Naive thymus-derived CD8-positive, alpha-beta T cell (primary cell): ENCODE measurements around the gene PCNT. TPM values are rescaled to one million over a fixed set of nuclear protein-coding genes. Genes with fewer than 3 reads are reported as not detected.

Experiments used
- ATAC-seq, 2 donors: fragments of 150-1000 bp; cut with Tn5 transposase in 1 of 2; sonication (Bioruptor Pico), chemical (Tn5 transposase) in 1 of 2; 1 replicate in 1 of 2; 2 replicates in 1 of 2; pipeline ENCODE4 v1.10.0; 2021; ENCODE audit warnings: mild to moderate bottlenecking in 2 of 2, moderate library complexity in 2 of 2
- POLR2A ChIA-PET: fragments of 350-600 bp; sonication (Branson Sonifier 250); formaldehyde crosslinking; loops from one replicate; lab custom pipeline; 2021; ENCODE audit warnings: antibody characterized with exemption; lab: Charles Lee
- DNase-seq, 10 donors: peaks; one replicate each; pipeline versions ENCODE4 v3.0.0 to v3.0.0-alpha.2; 2020 to 2022
- H3K27ac Mint-ChIP-seq, 10 donors: one replicate each; pipeline ENCODE4 v1.8.0; 2020 to 2022; ENCODE audit warnings: mild to moderate bottlenecking in 10 of 10, mixed read lengths in 10 of 10, moderate library complexity in 4 of 10, inconsistent platforms in 1 of 10
- H3K27me3 Mint-ChIP-seq, 5 donors: one replicate each; pipeline ENCODE4 v1.8.0; 2021 to 2022; ENCODE audit warnings: mixed read lengths in 5 of 5
- H3K36me3 Mint-ChIP-seq, 3 donors: one replicate each; pipeline ENCODE4 v1.8.0; 2020 to 2022; ENCODE audit warnings: mixed read lengths in 3 of 3, mild to moderate bottlenecking in 2 of 3, inconsistent platforms in 1 of 3
- H3K4me1 Mint-ChIP-seq, 4 donors: one replicate each; pipeline ENCODE4 v1.8.0; 2021 to 2022; ENCODE audit warnings: mixed read lengths in 4 of 4
- H3K4me3 Mint-ChIP-seq, 10 donors: one replicate each; pipeline ENCODE4 v1.8.0; 2020 to 2022; ENCODE audit warnings: mild to moderate bottlenecking in 10 of 10, mixed read lengths in 10 of 10, moderate library complexity in 6 of 10, inconsistent platforms in 1 of 10
- H3K9me3 Mint-ChIP-seq, 9 donors: one replicate each; pipeline ENCODE4 v1.8.0; 2020 to 2022; ENCODE audit warnings: mixed read lengths in 9 of 9, mild to moderate bottlenecking in 3 of 9, inconsistent platforms in 1 of 9, moderate library complexity in 1 of 9
- polyA plus RNA-seq, 3 donors: library from polyadenylated mRNA; unstranded; fragments of 300-500 nt; fragmentation: Illumina TruSeq; gene quantifications; one replicate each; pipeline ENCODE4 v1.2.3, GENCODE V29; 2021
- total RNA-seq, 8 experiments: library from RNA in 2 of 8; stranded (reverse) in 2 of 8; gene quantifications; one replicate each; pipeline ENCODE4 v1.2.3 and lab custom pipeline; 2021 to 2026

The PCNT gene
- total and polyA plus RNA-seq, 5 experiments from 2014 or later = 17.2 to 86.2 (median 37.4) TPM

DNA sequence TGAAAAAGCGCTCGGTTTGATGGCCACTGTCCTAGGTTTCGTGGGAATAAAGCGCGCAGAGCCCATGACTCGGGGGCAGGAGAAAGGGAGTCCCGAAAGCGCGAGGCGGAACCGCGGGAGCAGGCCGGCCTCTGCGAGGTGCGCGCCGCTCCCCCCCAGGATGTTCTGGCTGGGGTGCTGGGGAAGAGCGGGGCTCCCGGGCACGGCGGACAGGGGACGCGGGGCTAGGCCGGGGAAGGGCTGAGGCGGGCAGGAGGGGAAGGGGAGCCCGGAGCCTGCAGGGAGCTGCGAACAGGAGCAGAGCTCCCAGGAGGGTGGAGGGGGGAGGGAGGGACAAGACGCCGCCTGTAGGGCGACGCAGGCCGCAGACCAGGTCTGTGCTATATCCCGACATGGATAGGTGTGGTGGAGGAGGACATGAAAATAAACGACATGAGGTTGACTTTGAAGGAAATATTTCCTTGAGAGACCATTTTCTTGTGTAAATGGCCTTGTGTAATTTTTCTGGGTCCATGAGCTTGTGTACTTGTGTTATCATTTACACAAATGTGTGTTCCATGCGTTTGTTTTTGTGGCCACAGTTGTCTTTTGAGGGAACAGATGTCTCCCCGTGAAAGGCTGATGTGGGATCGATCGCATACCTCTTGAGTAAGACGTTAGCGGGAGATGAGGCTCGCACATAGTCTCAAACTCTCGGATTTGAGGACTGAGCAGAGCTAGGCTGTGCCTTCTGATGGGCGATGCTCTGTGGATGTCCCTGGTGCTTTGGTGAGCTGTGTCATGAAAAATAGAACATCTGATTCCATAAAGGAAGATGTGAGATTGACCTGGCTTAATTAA, 1.3 kb downstream of the PCNT start:
- peaks cover 9 to 38% (median 32%) of the 10 kb centered on the region in 4 donors for H3K4me1 Mint-ChIP-seq
- no peaks in the 10 kb centered on the region for H3K9me3 Mint-ChIP-seq
- POLR2A ChIA-PET = interaction anchor here (0.6 to 2.0 kb wide), 6 partner anchors 40 to 211 kb away, joined by 3 to 7 read pairs (median 5); partner anchors contain the start of genes DIP2A and MCM3AP
- peaks cover 0 to 34% (median 8%) of the 10 kb centered on the region in 3 donors for H3K36me3 Mint-ChIP-seq
- DNase-seq = peak in 5 of 10 donors; percentile 19 to 32 (median 28)
- peak overlapping the region; percentile 77 to 98 (median 82) for H3K4me3 Mint-ChIP-seq
- peak in 1 of 2 donors; percentile 7 for ATAC-seq
- no peaks in the 10 kb centered on the region for H3K27me3 Mint-ChIP-seq
- peak overlapping the region in 9 of 10 donors; percentile 61 to 90 (median 70) for H3K27ac Mint-ChIP-seq

DNA sequence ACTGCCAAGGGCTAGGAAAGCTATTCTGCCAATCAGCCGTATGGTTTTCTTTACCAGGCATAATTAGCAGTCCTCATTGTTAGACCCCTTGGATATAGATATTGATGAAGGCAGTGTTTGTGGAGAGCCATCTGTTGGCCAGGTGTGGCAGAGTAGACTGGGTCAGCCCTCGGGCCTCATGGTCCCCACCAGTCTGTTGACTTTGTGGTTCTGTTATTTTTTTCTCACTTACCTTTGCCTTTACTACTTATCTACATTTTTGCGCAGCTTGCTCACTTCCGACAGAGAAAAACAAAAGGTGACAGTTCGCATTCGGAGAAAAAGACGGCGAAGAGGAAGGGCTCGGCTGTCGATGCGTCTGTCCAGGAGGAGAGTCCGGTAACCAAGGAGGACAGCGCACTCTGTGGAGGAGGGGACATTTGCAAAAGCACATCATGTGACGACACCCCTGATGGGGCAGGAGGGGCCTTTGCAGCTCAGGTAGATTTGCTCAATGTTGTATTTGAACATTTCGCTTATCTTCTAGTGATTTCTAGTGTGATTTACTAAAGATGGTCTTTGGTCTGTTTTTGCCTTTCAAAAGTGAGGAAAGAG, 2.3 kb downstream of the PCNT start:
- H3K4me1 Mint-ChIP-seq = peaks cover 12 to 32% (median 31%) of the 10 kb centered on the region in 4 donors
- DNase-seq = no peak
- peaks cover 0 to 42% (median 8%) of the 10 kb centered on the region in 3 donors for H3K36me3 Mint-ChIP-seq
- H3K4me3 Mint-ChIP-seq = peak overlapping the region in 8 of 10 donors; percentile 14 to 98 (median 77)
- peak overlapping the region in 4 of 10 donors; percentile 34 to 65 (median 44) for H3K27ac Mint-ChIP-seq
- POLR2A ChIA-PET = interaction anchor here (0.6 to 1.9 kb wide), 4 partner anchors 41 to 210 kb away, joined by 3 to 7 read pairs (median 5); partner anchors contain the start of gene MCM3AP
- no peak for ATAC-seq
- no peaks in the 10 kb centered on the region for H3K9me3 Mint-ChIP-seq
- no peaks in the 10 kb centered on the region for H3K27me3 Mint-ChIP-seq

DNA sequence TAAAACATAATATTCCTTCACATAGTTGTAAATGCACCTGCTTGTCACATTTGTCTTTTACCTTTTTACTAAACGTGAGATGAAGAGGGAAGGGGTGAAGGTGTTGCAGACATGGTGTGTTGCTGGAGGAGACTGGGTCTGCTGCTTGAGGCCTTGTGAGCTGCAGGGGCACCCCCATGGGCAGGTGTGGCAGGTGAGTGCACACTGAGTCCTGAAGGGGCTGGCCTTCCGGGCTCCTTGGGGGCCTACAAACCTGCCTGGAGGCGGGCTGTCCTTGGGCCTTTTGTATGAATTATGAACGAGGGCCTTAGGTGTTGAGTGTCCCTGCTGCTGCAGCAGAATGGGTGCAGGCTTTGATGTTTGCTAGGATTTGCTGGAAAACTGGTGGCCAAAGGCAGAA, 3.8 kb downstream of the PCNT start:
- no peaks in the 10 kb centered on the region for H3K9me3 Mint-ChIP-seq
- no peak for ATAC-seq
- H3K4me1 Mint-ChIP-seq = peaks cover 12 to 20% (median 18%) of the 10 kb centered on the region in 4 donors
- no peak for DNase-seq
- H3K36me3 Mint-ChIP-seq = peaks cover 0 to 56% (median 8%) of the 10 kb centered on the region in 3 donors
- no peaks in the 10 kb centered on the region for H3K27me3 Mint-ChIP-seq
- POLR2A ChIA-PET = no interaction called here
- H3K27ac Mint-ChIP-seq = peak overlapping the region in 1 of 10 donors; percentile 27
- peak overlapping the region in 1 of 10 donors; percentile 10 for H3K4me3 Mint-ChIP-seq

DNA sequence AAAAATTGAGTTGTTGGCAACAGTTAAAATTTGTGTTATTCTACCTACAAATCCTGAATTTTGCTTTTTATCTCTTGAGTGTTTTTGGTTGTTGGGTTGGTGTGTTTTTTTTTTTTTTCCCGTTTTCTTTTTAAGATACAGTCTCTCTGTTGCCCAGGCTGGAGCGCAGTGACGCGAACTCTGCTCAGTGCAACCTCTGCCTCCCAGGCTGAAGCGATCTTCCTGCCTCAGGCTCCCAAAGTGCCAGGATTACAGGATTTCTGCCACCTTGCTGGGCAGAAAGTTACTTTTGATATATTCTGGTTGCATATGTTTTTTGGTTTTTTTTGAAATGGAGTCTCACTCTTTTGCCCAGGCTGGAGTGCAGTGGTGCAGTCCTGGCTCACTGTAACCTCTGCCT, 4.2 kb downstream of the PCNT start:
- no peak for ATAC-seq
- Mint-ChIP-seq H3K9me3 (no peaks in the 10 kb centered on the region), H3K4me3 (no peak overlapping the region), H3K36me3 (peaks cover 0 to 59% (median 8%) of the 10 kb centered on the region in 3 donors), H3K4me1 (peaks cover 10 to 16% (median 14%) of the 10 kb centered on the region in 4 donors), H3K27me3 (no peaks in the 10 kb centered on the region), H3K27ac (peak overlapping the region in 1 of 10 donors; percentile 39)
- no peak for DNase-seq
- POLR2A ChIA-PET = no interaction called here

DNA sequence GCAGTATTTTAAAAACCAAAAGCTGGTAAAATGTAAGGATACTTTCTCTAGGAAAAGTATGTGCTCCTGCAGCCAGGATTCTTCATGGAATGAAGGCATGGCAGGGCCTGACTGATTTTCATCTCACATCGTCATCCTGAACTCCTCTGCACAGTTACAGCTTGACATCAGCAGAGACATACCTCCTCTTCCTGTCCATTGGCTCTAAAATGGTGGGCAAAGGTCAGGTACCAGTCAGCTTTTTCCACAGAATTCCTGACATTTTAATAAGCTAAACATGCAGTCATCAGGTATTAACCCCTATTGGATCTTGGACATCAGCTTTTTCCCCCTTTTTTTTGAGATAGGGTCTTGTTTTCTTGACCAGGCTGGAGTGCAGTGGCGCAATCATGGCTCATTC, 5.8 kb downstream of the PCNT start:
- DNase-seq (no peak), ATAC-seq (no peak)
- Mint-ChIP-seq H3K36me3 (peaks cover 0 to 74% (median 8%) of the 10 kb centered on the region in 3 donors), H3K27ac (no peak overlapping the region), H3K4me3 (no peak overlapping the region), H3K27me3 (no peaks in the 10 kb centered on the region), H3K4me1 (peaks cover 9 to 15% (median 12%) of the 10 kb centered on the region in 4 donors), H3K9me3 (no peaks in the 10 kb centered on the region)
- POLR2A ChIA-PET = no interaction called here

DNA sequence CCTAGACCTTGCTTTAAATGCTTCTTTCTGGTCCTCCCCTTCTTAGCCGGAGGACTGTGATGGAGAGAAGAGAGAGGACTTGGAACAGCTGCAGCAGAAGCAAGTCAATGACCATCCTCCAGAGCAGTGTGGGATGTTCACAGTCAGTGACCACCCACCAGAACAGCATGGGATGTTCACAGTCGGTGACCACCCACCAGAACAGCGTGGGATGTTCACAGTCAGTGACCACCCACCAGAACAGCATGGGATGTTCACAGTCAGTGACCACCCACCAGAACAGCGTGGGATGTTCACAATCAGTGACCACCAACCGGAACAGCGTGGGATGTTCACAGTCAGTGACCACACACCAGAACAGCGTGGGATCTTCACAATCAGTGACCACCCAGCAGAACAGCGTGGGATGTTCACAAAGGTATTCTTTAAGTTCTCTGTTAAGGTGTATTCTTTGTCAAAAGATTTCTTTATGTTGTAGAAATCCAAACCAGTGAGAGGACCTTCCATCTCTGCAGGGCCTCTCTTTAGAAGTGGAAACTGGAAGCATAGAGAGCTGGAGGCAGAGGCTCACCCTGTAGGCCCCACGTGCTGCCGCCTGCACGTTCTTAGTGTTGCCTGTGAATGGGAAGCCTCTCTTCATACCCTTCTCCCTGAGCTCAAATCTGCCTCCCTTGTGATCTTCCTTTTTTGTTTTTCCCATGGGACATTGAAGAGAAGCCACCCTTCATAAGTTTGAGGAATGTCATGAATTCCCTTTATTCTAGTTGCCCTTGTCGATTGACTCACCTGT, 10.6 kb downstream of the PCNT start:
- Mint-ChIP-seq H3K4me3 (no peak overlapping the region), H3K36me3 (peaks cover 0 to 89% (median 8%) of the 10 kb centered on the region in 3 donors), H3K27me3 (no peaks in the 10 kb centered on the region), H3K9me3 (no peaks in the 10 kb centered on the region), H3K27ac (peak overlapping the region in 1 of 10 donors; percentile 48), H3K4me1 (peaks cover 0 to 13% (median 11%) of the 10 kb centered on the region in 4 donors)
- no peak for ATAC-seq
- peak in 1 of 10 donors; percentile 1 for DNase-seq
- POLR2A ChIA-PET = interaction anchor here (0.6 kb wide), 1 partner anchor 33 kb away, joined by 4 read pairs; no protein-coding TSS in a partner anchor

DNA sequence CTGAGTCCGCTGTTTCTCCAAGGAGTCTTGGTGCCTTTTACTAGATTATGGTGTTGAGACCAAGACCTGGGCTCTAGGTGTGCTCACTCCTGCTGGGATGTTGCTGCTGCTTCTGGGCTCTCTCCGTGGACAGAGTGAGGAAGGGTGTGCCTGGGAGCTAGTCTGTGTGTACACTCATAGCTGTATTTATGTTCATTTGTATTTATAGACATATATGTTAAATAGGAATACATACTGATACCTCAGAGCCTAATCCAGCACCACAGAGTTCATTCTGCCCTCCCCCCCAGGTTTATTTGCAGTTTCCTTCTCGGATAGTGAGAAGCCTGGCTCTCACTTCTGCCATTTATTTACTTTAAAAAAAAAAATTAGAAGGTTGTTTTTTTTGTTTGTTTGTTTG, 12.6 kb downstream of the PCNT start:
- Mint-ChIP-seq H3K27me3 (no peaks in the 10 kb centered on the region), H3K36me3 (peaks cover 4 to 87% (median 16%) of the 10 kb centered on the region in 3 donors), H3K4me1 (peaks cover 0 to 23% (median 12%) of the 10 kb centered on the region in 4 donors), H3K27ac (no peak overlapping the region), H3K4me3 (no peak overlapping the region), H3K9me3 (no peaks in the 10 kb centered on the region)
- DNase-seq (peak in 1 of 10 donors; percentile 8), ATAC-seq (no peak)
- POLR2A ChIA-PET = no interaction called here

DNA sequence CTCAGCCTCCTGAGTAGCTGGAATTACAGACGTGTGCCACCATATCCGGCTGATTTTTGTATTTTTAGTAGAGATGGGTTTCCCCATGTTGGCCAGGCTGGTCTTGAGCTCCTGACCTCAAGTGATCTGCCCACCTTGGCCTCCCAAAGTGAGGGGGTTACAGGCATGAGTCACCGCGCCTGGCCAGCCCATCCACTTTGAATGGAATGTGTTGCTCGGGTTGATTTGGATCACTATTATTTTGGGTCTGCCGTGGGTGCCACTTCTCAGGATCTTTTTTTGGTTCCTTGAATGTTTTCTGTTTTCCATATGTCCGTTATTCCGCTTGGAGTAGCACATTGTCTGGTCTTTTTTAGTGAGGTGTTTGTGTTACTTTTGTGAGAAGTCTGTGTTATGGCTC, 17.0 kb downstream of the PCNT start:
- H3K9me3 Mint-ChIP-seq = no peaks in the 10 kb centered on the region
- H3K36me3 Mint-ChIP-seq = peaks cover 4 to 83% (median 26%) of the 10 kb centered on the region in 3 donors
- H3K4me3 Mint-ChIP-seq = no peak overlapping the region
- DNase-seq = no peak
- POLR2A ChIA-PET = interaction anchor here (1.0 kb wide), 1 partner anchor 26 kb away, joined by 3 read pairs; no protein-coding TSS in a partner anchor
- H3K27ac Mint-ChIP-seq = no peak overlapping the region
- H3K4me1 Mint-ChIP-seq = peaks cover 2 to 37% (median 17%) of the 10 kb centered on the region in 4 donors
- no peaks in the 10 kb centered on the region for H3K27me3 Mint-ChIP-seq
- ATAC-seq = no peak

DNA sequence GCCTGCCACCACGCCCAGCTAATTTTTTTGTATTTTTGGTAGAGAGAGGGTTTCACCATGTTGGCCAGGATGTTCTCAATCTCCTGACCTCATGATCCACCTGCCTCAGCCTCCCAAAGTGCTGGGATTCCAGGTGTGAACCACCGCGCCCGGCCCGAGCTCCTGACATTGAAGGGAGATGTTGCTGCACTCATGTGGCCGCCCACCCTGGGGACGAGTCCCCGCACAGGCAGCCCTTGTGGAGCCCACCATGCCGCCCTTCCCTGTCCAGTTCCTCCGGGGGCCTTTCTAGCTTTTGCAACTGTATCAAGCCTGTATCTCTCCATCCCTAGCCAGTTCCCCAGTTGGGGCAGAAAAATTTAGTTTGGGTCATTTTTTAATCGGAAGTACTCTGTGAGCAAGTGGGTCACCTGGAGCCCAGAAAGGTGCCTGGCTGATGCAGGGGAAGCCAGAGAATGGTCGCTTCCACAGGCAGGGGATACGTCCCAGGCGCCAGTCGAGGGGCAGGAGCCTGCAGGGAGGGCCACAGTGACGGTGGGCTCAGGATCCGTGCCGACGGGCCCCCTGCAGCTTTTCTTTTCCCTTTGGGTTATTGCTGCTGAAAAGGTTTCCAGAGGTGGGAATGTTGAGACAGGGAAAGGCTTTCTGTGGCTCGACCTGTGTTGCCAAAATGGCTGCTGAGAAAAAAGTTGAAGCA, 20.4 kb downstream of the PCNT start:
- no peak for ATAC-seq
- Mint-ChIP-seq H3K9me3 (no peaks in the 10 kb centered on the region), H3K36me3 (peaks cover 6 to 83% (median 29%) of the 10 kb centered on the region in 3 donors), H3K4me1 (peaks cover 2 to 31% (median 10%) of the 10 kb centered on the region in 4 donors), H3K27ac (peak overlapping the region in 2 of 10 donors; percentile 13 to 49), H3K27me3 (no peaks in the 10 kb centered on the region), H3K4me3 (no peak overlapping the region)
- DNase-seq = peak in 1 of 10 donors; percentile 41
- POLR2A ChIA-PET = no interaction called here

DNA sequence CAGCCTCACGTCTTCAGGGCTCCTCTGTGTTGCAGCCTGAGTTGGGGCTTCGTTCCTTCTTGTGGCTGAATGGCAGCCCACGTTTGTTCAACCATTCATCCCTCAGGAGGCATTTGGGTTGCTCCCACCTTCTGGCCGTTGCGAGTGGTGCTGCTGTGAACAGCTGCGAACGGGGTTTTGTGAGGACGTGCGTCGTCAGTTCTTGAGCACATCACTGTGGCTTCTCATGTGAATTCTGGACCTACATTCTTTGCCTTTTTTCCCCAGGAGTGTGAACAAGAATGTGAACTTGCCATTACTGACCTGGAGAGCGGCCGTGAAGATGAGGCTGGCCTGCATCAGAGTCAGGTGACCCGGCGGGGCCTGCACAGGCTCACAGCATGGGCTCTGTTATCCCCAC, 21.9 kb downstream of the PCNT start:
- H3K4me3 Mint-ChIP-seq = no peak overlapping the region
- peaks cover 2 to 20% (median 8%) of the 10 kb centered on the region in 4 donors for H3K4me1 Mint-ChIP-seq
- H3K27ac Mint-ChIP-seq = peak overlapping the region in 1 of 10 donors; percentile 24
- no peaks in the 10 kb centered on the region for H3K9me3 Mint-ChIP-seq
- POLR2A ChIA-PET = no interaction called here
- no peaks in the 10 kb centered on the region for H3K27me3 Mint-ChIP-seq
- DNase-seq = peak in 1 of 10 donors; percentile 49
- no peak for ATAC-seq
- peaks cover 4 to 84% (median 32%) of the 10 kb centered on the region in 3 donors for H3K36me3 Mint-ChIP-seq

DNA sequence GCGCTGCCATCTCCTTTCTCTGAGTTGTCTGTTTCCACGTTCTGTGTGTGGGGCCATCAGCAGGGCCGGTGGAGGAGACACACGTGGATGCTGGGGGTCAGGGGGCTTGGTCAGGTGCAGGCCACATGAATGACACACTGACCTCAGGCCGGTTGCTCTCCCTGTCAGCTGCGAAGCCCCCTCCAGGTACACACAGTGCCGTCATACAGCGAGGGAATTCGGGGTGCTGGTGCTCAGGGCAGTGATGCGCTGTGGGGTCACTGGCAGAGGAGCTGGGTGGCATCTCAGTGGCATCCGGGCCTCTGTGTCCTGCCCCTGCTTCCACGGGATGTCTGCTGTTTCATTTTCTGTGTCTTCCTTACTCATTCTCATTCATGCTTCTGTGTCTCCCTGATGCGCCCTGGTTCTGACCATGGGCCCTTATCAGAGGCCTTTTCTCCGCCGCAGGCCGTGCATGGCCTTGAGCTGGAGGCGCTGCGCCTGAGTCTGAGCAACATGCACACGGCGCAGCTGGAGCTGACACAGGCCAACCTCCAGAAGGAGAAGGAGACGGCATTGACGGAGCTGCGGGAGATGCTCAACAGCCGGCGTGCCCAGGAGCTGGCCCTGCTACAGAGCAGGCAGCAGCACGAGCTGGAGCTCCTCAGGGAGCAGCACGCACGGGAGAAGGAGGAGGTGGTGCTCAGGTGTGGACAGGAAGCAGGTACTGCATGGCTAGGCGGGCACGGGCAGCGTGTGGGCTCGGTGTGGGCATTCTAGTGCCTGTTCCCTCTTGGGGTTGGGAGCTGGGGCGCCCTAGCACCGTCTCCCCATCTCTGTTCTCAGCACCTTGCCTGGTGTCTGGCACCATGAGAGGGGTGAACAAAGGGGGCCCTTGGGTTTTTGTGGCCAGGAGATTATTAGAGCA, 22.6 kb downstream of the PCNT start:
- DNase-seq (no peak), ATAC-seq (no peak)
- POLR2A ChIA-PET = no interaction called here
- H3K27me3 Mint-ChIP-seq = no peaks in the 10 kb centered on the region
- H3K9me3 Mint-ChIP-seq = no peaks in the 10 kb centered on the region
- H3K4me1 Mint-ChIP-seq = peaks cover 2 to 19% (median 8%) of the 10 kb centered on the region in 4 donors
- H3K36me3 Mint-ChIP-seq = peaks cover 4 to 86% (median 39%) of the 10 kb centered on the region in 3 donors
- peak overlapping the region in 1 of 10 donors; percentile 81 for H3K27ac Mint-ChIP-seq
- no peak overlapping the region for H3K4me3 Mint-ChIP-seq
